HepG2 (cell line): Measurements from ENCODE around the gene NCOA1. TPM values are rescaled to one million over a fixed set of nuclear protein-coding genes. Genes with fewer than 3 reads are reported as not detected.

Experiments used
- ATAC-seq: fragments of 200-7000 bp; cut with Tn5 transposase; 3 replicates; pipeline ENCODE4 v1.9.1; 2020; ENCODE audit warnings: mild to moderate bottlenecking, moderate library complexity
- BruUV-seq: library from RNA; stranded (reverse); fragments of 400-500 nt; replicated peaks from 2 replicates; lab custom pipeline; 2021; lab: Mats Ljungman, UMichigan
- CTCF ChIA-PET: fragments of 300-600 bp; formaldehyde crosslinking; extraction: SDS; loops from one replicate; lab custom pipeline; 2021; ENCODE audit warnings: low total read pairs, inconsistent platforms, low intra/inter-chr PET ratio; lab: Yijun Ruan, JAX
- POLR2A ChIA-PET: fragments of 350-600 bp; sonication (Branson Sonifier 250); formaldehyde crosslinking; loops from one replicate; lab custom pipeline; 2020; ENCODE audit warnings: antibody characterized with exemption, inconsistent platforms; lab: Yijun Ruan, JAX
- DNase-seq: peaks from one replicate; pipeline ENCODE4 v3.0.0-alpha.2; 2015; ENCODE audit warnings: low spot score
- FAIRE-seq: peaks from 3 replicates; lab custom pipeline; 2011; peaks lifted over from hg19 to GRCh38; lab: Jason Lieb, UNC
- H2AFZ ChIP-seq: one replicate; pipeline ENCODE4 v1.6.1; 2011; ENCODE audit warnings: low read length, inconsistent platforms
- H3K27ac ChIP-seq: fragments of 300-600 bp; 3 replicates; pipeline ENCODE4 v1.8.0; 2011; ENCODE audit warnings: mixed run types, mild to moderate bottlenecking, mixed read lengths, low read length, inconsistent platforms; ENCODE audit not compliant: insufficient read depth; ENCODE audit errors: extremely low read length
- H3K27me3 ChIP-seq, 2 experiments: fragments of 200-600 bp in 1 of 2; 2 replicates in 1 of 2; 3 replicates in 1 of 2; pipeline versions ENCODE4 v1.6.0 to v1.8.0; 2011; ENCODE audit warnings: low read length in 2 of 2, mild to moderate bottlenecking in 2 of 2, moderate library complexity in 2 of 2, inconsistent platforms in 1 of 2; ENCODE audit not compliant: insufficient read depth in 2 of 2, control insufficient read depth in 1 of 2
- H3K36me3 ChIP-seq, 2 experiments: fragments of 200-600 bp in 1 of 2; replicated peaks in 1 of 2; 2 replicates in 1 of 2; 3 replicates in 1 of 2; pipeline versions ENCODE4 v1.5.1 to v1.8.0; 2011; ENCODE audit warnings: low read length in 2 of 2, inconsistent platforms in 1 of 2; ENCODE audit not compliant: insufficient read depth in 2 of 2, control insufficient read depth in 1 of 2
- H3K4me1 ChIP-seq: 2 replicates; pipeline ENCODE4 v1.5.1; 2012; ENCODE audit warnings: low read length, inconsistent platforms; ENCODE audit not compliant: insufficient read depth
- H3K4me2 ChIP-seq: 2 replicates; pipeline ENCODE4 v1.6.0; 2011; ENCODE audit warnings: low read depth, low read length, inconsistent platforms
- H3K4me3 ChIP-seq, 3 experiments: fragments of 200-600 bp in 1 of 3; sonication (generic), shearing (Covaris generic) in 1 of 3; replicated peaks in 1 of 3; 2 replicates each; pipeline ENCODE4 v1.5.1; 2011 to 2016; ENCODE audit warnings: low read length in 3 of 3, inconsistent platforms in 2 of 3, low read depth in 2 of 3, mild to moderate bottlenecking in 2 of 3, control low read depth in 1 of 3, mixed read lengths in 1 of 3; ENCODE audit not compliant: insufficient read depth in 1 of 3
- H3K79me2 ChIP-seq: one replicate; pipeline ENCODE4 v1.6.1; 2011; ENCODE audit warnings: low read length, inconsistent platforms; ENCODE audit not compliant: insufficient read depth
- H3K9ac ChIP-seq: 2 replicates; pipeline ENCODE4 v1.6.0; 2011; ENCODE audit warnings: mild to moderate bottlenecking, low read depth, low read length, inconsistent platforms; ENCODE audit not compliant: insufficient read depth
- H3K9me3 ChIP-seq: 2 replicates; pipeline ENCODE4 v1.5.1; 2012; ENCODE audit warnings: mild to moderate bottlenecking, low read length
- H4K20me1 ChIP-seq: 2 replicates; pipeline ENCODE4 v1.6.0; 2011; ENCODE audit warnings: inconsistent platforms, mild to moderate bottlenecking, low read length, moderate library complexity; ENCODE audit not compliant: insufficient read depth
- ASH2L ChIP-seq: fragments of 300-600, 200-600 bp; sonication (generic); IDR thresholded peaks from 2 replicates; pipeline ENCODE4 v1.7.0; 2017; ENCODE audit warnings: low read depth, mild to moderate bottlenecking, moderate library complexity, mixed read lengths, low read length; ENCODE audit not compliant: insufficient read length
- MAFF ChIP-seq: IDR thresholded peaks from 2 replicates; pipeline ENCODE4 v1.6.1; 2011; ENCODE audit warnings: low read depth, low read length, improper control_type of control experiment
- MAFK ChIP-seq, 2 experiments: IDR thresholded peaks in 1 of 2; conservative IDR thresholded peaks in 1 of 2; 2 replicates each; pipeline ENCODE4 v1.6.1; 2011; ENCODE audit warnings: improper control_type of control experiment in 2 of 2, low read length in 2 of 2
- WGBS: methylation state at CpG from one replicate; pipeline ENCODE4 v1.1.6; 2017; ENCODE audit warnings: low lambda C conversion rate; 5-methylcytosine and 5-hydroxymethylcytosine counted together
- in situ Hi-C: cut with HindIII; loops from 2 replicates; pipeline ENCODE4 v1.10.0; 2017; ENCODE audit warnings: low pct_unique_long_range_greater_than_20kb; ENCODE audit not compliant: extremely low pct_ligation_motif_present
- intact Hi-C: fragments of 100-400 bp; cut with micrococcal nuclease; formaldehyde crosslinking; loops from one replicate; pipeline ENCODE4 v1.10.0; 2022; ENCODE audit not compliant: unreplicated experiment
- polyA plus RNA-seq, 8 experiments: library from polyadenylated mRNA; depleted of rRNA in 3 of 8; stranded (reverse) in 7 of 8; unstranded in 1 of 8; fragments of >200 nt; fragmentation: Illumina TruSeq in 4 of 8; extraction: Trizol in 4 of 8; gene quantifications; 2 replicates each; pipeline versions ENCODE4 v1.2.1 to v1.2.3, GENCODE V29; 2011 to 2016; ENCODE audit warnings: low read depth in 4 of 8, missing spikeins in 1 of 8, mixed read lengths in 1 of 8; ENCODE audit not compliant: insufficient read depth in 1 of 8
- total RNA-seq, 5 experiments: library from RNA; depleted of rRNA; stranded (reverse); fragments of >200 nt; fragmentation: Illumina TruSeq; extraction: Trizol; gene quantifications; 2 replicates each; pipeline ENCODE4 v1.2.3, GENCODE V29; 2016; ENCODE audit warnings: low read depth in 1 of 5
- TF ChIP-seq, protein P1 (sequence below): sonication (generic); formaldehyde crosslinking; IDR thresholded peaks from 2 replicates; pipeline ENCODE4 v1.4.0; 2020; ENCODE audit warnings: missing genetic modification reagents, borderline replicate concordance
- TF ChIP-seq, protein P2 (sequence below): sonication (generic); formaldehyde crosslinking; conservative IDR thresholded peaks from 2 replicates; pipeline ENCODE4 v1.4.0; 2020; ENCODE audit warnings: missing genetic modification reagents

The NCOA1 gene
- total and polyA plus RNA-seq, 2 of the 13 experiments (the other 11 are each of a cell fraction or from before 2014, with no cell fraction given), result 10.0 to 10.4 TPM

DNA sequence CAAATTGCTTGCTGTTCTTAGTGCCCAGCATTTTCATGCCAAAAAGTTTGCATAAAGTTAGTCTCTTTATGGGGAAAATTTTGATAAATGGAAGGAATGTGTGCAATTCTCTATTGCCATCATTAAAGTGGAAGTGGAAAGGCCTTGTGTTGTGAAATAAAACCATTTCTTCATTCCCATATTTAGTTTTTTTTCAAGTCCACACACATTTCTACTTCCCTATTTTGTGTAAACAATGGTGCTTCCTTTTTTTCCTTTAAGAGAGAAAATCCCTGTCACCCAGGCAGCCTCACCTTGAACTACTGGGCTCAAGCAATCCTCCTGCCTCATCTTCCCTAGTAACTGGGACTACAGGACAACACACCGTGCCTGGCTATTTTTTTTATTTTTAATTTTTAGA lies 42.3 kb upstream of the NCOA1 start (continued):
- TF ChIP-seq, protein P1, sequence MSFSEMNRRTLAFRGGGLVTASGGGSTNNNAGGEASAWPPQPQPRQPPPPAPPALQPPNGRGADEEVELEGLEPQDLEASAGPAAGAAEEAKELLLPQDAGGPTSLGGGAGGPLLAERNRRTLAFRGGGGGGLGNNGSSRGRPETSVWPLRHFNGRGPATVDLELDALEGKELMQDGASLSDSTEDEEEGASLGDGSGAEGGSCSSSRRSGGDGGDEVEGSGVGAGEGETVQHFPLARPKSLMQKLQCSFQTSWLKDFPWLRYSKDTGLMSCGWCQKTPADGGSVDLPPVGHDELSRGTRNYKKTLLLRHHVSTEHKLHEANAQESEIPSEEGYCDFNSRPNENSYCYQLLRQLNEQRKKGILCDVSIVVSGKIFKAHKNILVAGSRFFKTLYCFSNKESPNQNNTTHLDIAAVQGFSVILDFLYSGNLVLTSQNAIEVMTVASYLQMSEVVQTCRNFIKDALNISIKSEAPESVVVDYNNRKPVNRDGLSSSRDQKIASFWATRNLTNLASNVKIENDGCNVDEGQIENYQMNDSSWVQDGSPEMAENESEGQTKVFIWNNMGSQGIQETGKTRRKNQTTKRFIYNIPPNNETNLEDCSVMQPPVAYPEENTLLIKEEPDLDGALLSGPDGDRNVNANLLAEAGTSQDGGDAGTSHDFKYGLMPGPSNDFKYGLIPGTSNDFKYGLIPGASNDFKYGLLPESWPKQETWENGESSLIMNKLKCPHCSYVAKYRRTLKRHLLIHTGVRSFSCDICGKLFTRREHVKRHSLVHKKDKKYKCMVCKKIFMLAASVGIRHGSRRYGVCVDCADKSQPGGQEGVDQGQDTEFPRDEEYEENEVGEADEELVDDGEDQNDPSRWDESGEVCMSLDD (CRISPR knock-in tag), result no peak
- TF ChIP-seq ASH2L, result no peak

DNA sequence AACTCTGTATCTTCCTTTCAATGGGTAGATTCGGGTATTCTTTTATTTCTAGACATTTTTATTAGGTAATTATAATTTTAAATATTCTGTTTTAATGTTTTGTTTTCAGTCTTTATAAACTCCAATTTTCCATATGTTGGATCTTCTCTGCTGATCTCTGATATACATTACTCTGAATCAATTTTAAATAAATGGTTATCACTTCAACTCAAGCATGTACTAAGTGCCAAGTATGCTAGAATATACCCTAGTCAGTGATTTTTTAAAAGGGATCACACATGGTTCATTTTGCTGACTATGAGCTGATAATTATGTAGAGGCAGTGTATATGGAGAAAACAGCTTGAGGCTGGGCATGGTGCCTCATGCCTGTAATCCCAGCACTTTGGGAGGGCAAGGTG lies 41.7 kb upstream of the NCOA1 start:
- ChIA-PET CTCF (no interaction called here), POLR2A (no interaction called here)

More for the DNA sequence above, 41.7 kb upstream of the NCOA1 start:
- Histone ChIP-seq H3K9me3 (peaks cover 23% of the 10 kb centered on the region), H2AFZ (no peak overlapping the region), H3K4me2 (no peak overlapping the region), H3K9ac (no peak overlapping the region), H3K4me3 (no peak overlapping the region), H3K4me1 (no peaks in the 10 kb centered on the region), H3K36me3 (no peaks in the 10 kb centered on the region), H3K27ac (no peak overlapping the region), H3K27me3 (peaks cover 0 to 8% of the 10 kb centered on the region in 2 experiments; a peak in 1 of 5 replicates), H3K79me2 (no peaks in the 10 kb centered on the region), H4K20me1 (no peaks in the 10 kb centered on the region)
- intact Hi-C loops, result no loop called here
- in situ Hi-C loops, result no loop called here
- FAIRE-seq (no peak), DNase-seq (no peak), ATAC-seq (no peak)
- TF ChIP-seq MAFF, result peak; percentile 51
- peak in 1 of 2 experiments; percentile 43; a peak in 2 of 4 replicates for TF ChIP-seq MAFK (conservative IDR thresholded peaks at IDR 0.05 in 1 of 2, IDR thresholded peaks at IDR 0.05 in 1 of 2; ENCODE audit: low read length in 2 of 2)
- TF ChIP-seq, protein P2, sequence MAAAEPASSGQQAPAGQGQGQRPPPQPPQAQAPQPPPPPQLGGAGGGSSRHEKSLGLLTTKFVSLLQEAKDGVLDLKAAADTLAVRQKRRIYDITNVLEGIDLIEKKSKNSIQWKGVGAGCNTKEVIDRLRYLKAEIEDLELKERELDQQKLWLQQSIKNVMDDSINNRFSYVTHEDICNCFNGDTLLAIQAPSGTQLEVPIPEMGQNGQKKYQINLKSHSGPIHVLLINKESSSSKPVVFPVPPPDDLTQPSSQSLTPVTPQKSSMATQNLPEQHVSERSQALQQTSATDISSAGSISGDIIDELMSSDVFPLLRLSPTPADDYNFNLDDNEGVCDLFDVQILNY (CRISPR knock-in tag), result no peak
- 0% methylated on average over 1 of the region's 1 CpG for WGBS
- BruUV-seq, result no TSS peak
